Hematopoietic multipotent progenitor cell treated with erythropoietin and hydrocortisone succinate and interleukin-3 and kit ligand, for 15 days (in vitro differentiated cells): Measurements from ENCODE around the gene CENPS.
"Not testable (repeated sequence)": the region's sequence is repeated elsewhere in the genome, so short reads cannot be mapped to it uniquely, and the experiment has no call there.

Experiments used
- DNase-seq: peaks from one replicate; pipeline ENCODE4 v3.0.0-alpha.2; 2015; ENCODE audit warnings: low spot score

CENPS gene

DNA sequence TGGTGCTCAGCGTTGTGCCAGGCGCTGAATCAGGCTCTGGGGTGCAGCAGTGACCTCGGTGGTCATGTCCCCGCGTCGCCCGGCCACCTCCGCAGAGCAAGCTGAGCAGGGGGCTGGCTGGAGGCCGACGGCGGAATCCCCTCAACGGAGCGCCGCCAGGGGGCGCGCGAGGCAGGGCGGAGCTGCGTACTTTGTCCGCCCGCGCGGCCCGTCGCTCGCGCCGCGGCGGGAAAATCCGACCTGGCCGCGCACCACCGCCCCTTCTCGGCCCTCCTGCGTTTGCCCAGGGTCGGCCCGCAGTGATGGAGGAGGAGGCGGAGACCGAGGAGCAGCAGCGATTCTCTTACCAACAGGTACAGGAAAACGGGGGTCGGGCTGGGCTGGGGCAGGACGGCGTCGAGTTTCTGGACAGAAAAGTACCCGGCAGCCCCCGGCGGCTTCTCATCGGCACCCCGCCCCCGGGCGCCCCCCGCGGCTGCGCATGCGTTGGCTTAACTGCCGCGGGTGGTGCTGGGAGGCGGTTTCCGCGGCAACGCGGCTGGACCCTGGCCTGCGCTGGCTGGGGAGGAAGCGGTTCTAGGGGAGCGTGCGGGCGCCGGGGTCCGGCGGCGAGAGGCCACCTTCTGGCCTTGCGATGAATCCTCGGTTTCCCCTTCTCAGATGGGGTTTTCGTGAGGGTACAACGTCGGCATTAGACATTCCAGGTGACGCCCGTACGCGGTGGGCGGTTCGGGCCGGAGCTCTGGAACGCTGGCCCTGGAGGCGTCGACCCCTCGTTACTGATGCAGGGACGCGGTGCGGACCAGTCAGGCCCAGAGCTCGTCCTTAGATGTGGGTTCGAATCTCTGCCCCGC lies at the start of gene CENPS:
CENPS (plus strand) TSS at position 218 of the 854 bp plus-strand sequence; CDS start at position 303, 85 bp downstream.
- peak; percentile 84 for DNase-seq

DNA sequence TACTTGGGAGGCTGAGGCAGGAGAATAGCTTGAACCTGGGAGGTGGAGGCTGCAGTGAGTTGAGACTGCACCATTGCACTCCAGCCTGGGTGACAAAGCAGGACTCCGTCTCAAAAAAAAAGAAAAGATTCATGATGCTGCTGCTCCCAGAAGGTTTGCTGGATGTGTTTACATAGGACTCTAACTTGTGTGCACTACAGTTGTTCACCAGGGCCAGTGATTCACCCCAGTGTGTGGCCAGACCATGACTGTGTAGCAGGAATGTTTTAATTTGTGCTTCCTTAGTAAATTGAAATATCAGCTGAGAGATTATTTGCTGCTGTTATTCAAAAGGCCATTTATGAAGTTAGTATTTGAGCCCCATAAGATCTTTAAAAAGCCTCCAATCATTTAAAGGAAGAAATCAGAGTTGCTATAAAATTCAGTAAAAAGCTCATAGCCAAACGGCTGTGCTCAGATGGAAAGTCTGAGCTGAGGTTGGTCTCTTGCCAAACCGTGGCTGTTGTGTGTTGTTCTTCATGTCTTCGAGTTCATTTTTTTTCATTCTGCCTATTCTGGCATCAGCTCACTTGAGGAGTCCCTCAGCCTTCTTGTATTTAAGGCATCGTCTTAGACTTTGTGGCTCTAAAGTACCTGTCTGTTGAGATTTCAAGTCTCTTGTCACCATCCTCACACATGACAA lies 49.5 kb upstream of the CENPS start:
- no peak for DNase-seq

DNA sequence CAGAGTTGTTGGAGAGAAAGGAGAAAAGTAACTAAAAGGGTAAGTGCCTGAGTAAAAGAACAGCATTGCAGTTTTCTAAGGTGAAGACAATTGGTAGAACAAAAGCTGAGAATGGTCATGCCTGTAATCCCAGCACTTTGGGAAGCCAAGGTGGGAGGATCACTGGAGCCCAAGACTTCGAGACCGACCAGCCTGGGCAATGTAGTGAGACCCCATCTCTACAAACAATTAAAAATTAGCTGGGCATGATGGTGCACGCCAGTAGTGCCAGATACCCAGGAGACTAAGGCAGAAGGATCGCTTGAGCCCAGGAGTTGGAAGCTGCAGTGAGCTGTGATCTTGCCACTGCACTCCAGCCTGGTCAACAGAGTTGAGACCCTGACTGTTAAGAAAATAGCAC lies 46.6 kb upstream of the CENPS start:
- no peak for DNase-seq

DNA sequence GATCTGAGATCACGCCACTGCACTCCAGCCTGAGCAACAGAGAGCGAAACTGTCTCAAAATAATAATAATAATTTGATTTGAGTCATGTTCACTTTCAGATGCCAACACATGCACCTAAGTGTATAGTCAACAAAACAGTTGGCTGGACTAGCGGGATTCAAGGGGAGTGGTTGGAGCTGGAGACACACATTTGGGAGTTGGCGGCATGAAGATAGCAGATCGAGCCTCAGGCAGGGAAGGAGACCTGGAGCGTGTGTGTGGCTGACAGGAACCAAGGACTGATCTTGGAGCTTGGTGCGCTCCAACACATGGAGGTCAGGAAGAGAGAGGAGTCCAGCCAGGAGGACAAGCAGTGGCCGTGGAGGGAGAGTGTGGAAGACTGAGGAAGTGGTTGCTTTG lies 46.0 kb upstream of the CENPS start:
- DNase-seq = no peak

DNA sequence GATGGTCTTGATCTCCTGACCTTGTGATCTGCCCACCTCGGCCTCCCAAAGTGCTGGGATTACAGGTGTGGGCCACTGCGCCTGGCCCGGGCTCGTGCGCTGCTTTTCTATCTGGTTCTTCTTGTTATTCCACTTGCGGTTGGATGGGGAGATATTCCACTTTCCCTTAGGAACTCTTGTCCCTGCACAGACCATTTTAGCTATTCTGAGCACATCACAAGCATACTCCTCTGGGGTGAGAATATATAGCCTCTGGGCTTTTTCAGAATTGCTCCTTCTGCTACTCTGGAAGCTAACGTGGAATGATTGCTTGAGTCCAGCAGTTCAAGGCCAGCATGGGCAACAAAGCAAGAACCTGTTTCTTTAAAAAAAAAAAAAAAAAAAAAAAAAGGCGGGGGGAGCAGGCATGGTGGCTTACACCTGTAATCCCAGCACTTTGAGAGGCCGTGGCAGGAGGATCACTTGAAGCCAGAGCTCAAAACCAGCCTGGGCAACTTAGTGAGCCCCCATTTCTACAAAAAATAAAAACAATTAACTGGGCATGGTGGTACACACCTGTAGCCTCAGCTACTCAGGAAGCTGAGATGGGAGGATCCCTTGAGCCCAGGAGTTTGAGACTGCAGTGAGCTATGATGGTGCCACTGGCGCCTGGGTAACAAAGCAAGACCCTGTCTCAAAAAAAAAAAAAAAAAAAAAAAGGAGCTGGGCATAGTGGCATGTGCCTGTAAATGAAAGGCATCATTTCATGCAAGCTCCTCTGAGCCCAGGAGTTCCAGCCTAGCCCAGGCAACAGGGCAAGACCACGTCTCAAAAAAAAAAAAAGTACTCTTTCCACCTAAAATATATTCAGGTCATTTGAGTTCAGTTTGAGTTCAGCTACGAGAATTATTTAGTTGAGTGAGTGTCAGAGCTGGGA lies 43.2 kb upstream of the CENPS start:
- no peak for DNase-seq

DNA sequence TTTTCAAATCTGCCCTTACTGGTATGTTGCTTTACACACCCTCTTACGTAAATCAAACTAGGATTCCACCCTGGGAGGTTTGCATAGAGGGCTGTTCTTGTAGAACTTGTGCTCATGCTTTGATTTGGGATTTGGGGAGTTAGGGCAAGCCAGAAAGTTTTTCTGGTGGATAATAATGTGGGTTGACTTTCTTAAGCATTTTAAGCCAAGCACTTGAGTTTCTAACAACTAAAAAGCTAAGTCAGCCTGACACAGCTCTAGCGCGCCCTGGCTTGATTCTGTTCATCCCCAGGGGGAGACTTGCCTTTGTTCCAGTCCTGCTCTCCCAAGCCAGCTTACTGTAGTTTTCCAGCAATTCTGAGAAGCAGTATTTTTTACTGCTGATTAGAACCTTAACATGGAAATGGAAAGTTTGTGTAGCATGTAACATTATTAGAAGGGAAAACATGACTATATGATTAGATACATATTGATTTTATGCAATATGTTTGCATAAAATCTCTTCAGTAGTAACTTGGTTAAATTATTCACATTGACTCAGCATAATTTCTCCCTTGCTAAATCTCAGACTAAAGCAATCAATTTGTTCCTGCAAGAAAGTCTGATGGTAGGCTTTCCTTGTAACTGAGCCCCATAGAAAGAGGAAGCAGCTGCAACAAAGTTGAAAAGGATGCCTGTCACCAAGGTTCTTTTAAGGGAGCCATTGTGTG lies 42.4 kb upstream of the CENPS start:
- DNase-seq = no peak

DNA sequence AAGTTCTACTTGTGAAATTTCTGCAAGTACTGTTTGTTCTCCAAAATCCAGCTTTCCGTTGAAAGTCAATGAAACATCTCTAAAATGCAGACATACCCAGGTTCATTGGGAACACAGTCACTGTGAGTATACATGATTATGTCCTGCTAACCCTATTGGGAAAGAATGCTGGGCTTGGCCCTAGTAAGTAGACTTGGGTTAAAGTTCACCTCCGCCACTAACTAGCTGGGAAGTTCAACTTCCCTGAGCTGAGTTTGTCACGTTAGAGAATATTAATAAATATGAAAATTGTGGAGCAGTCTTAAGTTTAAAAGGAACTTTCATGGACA lies 41.9 kb upstream of the CENPS start:
- no peak for DNase-seq

DNA sequence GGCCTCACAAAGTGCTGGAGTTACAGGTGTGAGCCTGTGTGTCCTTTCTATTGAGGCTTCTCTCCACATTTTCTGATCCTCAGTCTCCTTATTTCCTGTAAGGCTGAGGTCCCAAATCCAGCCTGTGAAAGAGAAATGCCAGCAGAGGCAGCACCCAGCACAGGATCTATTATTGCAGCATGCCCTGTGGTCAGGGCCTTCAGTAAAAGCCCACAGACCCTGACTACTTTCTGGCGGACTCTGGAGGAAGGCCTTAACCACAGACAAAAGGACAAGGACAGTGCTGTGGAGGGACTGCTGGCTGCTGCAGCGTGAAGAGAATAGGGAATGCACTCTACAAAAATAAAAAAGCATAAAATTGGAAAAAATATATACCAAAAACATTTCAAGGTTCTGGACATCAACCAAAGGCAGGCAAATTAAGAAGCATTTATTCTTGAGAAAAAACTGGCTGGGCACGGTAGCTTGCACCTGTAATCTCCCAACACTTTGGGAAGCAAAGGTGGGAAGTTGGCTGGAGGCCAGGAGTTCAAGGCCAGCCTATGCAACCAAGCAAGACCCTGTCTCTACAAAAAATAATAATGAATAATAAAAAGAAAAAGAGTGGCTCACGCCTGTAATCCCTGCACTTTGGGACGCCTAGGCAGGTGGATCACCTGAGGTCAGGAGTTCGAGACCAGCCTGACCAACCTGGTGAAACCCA lies 40.8 kb upstream of the CENPS start:
- no peak for DNase-seq

DNA sequence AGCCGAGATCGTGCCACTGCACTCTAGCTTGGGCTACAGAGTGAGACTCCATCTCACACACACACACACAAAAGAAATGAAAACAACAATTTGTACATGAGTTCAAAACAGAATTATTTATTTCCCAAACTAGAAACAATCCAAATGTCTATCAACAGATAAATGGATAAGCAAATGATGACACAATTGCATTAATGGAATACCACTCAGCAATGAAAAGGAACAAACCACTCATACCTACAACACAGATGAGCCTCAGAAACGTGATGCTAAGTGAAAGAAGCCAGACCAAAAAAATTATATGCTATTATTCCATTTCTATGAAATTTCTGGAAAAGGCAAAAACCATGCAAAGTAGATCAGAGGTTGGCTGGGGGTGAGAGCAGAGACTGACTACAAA lies 33.4 kb upstream of the CENPS start:
- no peak for DNase-seq

DNA sequence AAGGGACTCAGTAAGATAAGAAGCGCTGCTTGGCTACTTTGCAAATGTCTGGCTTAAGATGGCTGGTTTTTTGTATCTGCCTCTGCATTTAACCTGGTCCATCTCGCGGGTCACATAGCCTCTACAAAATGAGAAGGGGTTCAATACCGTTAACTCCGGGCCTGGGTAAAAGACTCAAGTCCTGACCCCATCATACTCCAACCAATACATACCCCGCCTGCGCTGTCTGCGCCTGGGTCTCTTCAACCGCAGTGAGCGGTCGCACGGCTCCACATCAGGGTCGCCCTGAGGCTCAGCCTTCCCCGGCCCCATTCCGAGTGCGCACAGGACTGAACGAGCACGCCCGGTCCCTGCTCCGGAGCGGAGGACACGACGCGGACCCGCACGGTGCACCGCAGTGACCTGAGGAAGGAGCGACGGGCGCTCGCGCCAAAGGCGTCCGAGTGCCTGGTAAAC lies 31.9 kb upstream of the CENPS start:
- no peak for DNase-seq

DNA sequence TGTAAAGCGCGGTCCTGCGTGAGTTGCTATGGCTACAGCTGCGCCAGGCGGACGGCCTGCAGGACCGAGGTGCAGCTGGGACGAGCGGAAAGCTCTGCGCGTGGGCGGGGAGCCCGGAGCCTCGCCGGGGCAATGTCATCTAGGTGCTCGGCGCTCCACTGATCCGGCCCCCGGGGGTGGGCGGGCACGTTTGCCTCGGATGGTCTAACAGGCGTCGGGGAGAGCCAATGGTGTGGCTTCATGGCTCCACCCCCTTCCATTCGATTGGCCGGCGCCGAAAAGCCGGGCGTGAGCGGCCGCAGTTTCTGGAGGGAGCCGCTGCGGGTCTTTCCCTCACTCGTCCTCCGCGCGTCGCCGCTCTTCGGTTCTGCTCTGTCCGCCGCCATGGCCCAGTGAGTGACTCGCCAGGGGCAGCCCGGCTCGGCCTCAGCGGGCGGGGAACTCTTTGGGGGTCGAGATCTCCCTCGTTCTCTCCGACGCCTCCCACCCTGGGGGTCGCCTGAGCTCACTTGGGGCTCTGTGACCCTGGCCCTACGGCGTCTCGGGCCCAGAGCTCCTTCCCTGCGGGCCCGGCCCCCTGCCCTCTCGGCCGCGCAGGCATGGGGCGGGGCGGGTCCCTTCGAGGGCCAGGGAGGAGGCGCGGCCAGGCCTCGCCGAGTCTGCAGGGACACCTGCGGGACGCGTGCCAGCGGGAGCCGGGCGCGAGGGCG lies 31.3 kb upstream of the CENPS start, which contains the start of gene PGD:
PGD (plus strand) TSS at position 331 of the 710 bp plus-strand sequence; CDS start at position 385, 54 bp downstream.
- DNase-seq = peak; percentile 97

DNA sequence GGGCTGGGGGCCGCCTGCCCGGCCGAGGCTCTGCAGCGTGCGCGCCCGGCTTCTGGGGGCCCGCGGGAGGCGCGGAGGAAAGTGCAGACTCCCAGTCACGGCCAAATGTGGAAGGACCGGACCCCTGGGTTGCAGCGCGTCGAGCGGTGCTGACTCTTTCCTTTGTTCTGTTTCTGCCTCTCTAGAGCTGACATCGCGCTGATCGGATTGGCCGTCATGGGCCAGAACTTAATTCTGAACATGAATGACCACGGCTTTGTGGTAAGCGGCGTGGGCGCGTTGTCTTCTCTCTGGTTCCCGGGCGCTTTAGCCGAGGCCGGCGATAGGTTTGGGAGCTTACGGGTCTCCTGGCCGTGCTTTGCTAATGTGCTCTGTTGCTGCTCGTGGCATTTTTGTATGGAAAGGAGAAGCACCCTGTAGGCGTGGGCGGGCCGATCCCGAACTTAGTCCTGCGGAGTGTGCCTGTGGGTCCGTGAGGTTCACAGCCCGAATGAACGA lies 30.7 kb upstream of the CENPS start:
- DNase-seq = no peak

DNA sequence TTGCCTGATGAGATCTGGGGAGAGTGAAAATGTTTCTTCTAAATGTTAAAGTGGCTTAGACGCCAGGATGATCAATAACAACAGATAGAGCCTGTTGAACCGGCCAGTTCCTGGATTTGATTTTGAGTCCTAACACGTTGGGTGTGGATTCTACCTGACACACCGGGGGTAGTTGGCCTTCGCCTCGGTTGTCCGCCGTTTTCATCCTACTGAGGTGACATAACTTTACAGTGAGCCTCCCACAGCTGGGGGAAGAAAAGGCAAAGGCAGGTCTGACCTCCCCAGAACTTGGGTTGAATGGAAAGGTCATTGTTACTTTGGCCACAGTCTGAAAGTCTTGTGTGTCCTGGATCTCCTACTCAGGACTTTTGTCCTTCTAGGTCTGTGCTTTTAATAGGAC lies 30.2 kb upstream of the CENPS start:
- no peak for DNase-seq

DNA sequence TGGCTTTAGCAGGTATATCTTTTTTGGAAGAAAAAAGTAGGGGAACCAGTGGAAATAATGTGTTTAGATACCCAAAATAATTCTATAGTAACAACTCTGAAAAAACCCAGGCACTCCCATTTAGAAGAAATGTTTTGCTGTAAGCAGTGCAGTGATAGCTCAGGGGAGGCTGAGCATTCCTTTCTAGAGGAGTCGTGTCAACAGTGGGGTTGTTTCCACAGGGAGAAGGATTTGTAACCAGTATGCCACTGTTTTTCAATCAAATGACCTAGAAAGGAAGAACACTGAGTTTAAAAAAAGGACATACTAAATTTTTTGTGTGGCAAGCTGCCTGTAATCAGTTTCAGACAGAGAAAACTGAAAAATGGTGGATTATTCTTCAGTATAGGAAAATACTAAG lies 29.0 kb upstream of the CENPS start:
- DNase-seq = no peak

DNA sequence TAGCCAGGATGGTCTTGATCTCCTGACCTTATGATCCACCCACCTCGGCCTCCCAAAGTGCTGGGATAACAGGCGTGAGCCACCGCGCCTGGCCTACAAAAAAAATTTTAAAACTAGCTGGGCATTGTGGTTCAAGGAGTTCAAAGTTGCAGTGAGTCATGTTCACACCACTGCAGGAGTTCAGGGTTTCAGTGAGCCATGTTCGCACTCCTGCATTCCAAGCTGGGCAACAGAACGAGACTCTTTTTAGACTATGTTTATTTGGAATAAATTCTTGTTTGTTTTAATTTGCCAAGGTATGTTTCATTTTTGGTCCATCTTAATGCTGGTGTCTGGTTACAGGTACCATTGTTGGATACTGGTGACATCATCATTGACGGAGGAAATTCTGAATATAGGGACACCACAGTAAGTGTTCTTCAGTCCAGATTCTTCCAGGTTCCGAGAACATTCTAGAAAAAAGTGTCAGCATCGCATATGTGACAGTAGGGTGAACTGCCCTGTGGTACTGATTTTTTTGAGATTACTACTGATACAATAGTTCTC lies 27.4 kb upstream of the CENPS start:
- no peak for DNase-seq

DNA sequence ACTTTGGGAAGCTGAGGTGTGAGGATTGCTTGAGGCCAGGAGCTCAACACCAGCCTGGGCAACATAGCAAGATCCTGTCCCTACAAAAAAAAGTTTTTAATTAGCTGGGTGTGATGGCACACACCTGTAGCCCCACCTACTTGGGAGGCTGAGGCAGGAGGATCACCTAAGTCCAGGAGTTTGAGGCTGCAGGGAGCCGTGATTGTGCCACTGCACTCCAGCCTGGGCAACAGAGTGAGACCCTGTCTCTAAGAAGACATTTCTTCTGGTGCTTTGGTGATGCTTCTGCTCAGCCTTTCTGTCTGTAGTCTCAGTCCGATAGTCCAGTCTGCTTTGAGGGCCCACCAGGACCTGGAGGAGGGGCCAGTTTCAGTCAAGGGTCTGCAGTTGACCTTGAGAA lies 23.0 kb upstream of the CENPS start:
- no peak for DNase-seq

DNA sequence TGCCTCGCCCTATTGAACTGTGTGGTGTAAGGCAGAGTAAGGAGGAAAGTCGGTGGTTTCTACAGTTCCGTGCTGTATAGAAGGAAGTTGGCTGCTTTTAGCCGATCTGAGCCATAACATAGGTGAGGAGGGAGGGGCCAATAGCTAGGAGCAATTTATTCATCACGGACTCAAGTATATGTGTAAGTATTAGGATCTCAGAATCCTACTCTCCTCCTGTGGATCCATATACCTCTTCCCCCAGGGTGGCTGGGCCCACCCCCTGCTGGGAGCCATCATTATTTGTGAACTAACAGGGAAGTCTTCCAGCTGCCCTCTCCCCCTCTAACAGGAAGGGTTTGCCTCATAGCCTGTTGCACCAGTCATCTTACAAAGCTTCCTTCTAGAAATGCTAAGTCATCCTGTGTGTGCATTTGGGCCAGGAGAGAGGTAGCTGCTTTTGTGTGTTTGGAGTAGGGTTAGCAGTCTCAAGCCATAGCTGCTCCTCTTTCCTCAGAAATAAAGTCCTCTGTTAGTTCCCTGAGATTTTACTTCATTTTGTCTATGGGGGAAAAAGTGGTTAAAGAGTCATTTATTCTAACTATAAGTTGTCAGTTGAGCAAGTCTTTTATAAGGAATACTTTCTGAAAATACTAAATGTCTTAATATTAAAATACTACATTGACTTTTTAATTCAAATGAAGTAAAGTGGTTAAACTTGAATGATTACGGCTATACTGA lies 14.9 kb upstream of the CENPS start:
- DNase-seq = peak; percentile 86

DNA sequence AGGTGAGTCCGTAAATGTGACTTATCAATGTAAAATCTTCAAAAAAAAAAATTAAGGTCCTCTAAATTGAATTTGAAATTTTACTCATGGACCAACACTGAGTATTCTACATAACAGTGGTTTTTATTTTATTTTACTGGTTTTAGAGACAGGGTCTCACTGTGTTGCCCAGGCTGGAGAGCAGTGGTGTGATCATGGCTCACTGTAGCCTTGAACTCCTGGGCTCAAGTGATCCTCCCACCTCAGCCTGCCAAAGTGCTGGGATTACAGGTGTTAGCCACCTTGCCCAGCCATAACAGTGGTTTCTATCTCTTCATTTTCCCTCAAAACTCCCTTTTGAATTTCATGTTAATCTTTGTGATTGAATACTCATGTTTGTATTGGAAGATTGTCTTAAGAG lies 14.3 kb upstream of the CENPS start:
- not testable (repeated sequence) for DNase-seq

DNA sequence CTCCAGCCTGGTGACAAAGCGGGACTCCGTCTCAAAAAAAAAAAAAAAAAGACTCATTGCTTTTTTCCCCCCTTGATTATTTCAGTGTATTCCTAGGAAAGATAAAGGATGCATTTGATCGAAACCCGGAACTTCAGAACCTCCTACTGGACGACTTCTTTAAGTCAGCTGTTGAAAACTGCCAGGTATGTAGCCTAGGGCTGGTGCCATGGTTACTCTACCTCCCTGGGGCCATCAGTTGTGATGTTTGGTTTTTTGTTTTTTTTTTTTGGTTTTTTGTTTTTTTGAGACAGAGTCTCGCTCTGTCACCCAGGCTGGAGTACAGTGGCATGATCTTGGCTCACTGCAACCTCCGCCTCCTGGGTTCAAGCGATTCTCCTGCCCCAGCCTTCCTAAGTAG lies 11.5 kb upstream of the CENPS start:
- DNase-seq = not testable (repeated sequence)
